Endothelial cell of umbilical vein (primary cell): ENCODE results near the gene CARS1. TPM values are rescaled to one million over a fixed set of nuclear protein-coding genes. Genes with fewer than 3 reads are reported as not detected.

Source experiments
- BruUV-seq: library from RNA; stranded (reverse); fragments of 400-500 nt; replicated peaks from 2 replicates; lab custom pipeline; 2021; lab: Mats Ljungman, UMichigan
- CTCF ChIA-PET: fragments of 300-600, 350-600 bp; sonication (Branson Sonifier 250); formaldehyde crosslinking; loops from one replicate; lab custom pipeline; 2021; ENCODE audit warnings: antibody characterized with exemption, inconsistent platforms; lab: Charles Lee
- POLR2A ChIA-PET: fragments of 300-600, 350-600 bp; sonication (Branson Sonifier 250); formaldehyde crosslinking; loops from one replicate; lab custom pipeline; 2021; ENCODE audit warnings: antibody characterized with exemption, inconsistent platforms; lab: Charles Lee
- DNase-seq: peaks from one replicate; pipeline ENCODE4 v3.0.0-alpha.2; 2011; ENCODE audit warnings: low read depth, low spot score
- FAIRE-seq: peaks from 2 replicates; lab custom pipeline; 2011; peaks lifted over from hg19 to GRCh38; lab: Jason Lieb, UNC
- H2AFZ ChIP-seq: 2 replicates; pipeline ENCODE4 v1.6.0; 2012; ENCODE audit warnings: low read depth, low read length, control low read depth, inconsistent platforms
- H3K27ac ChIP-seq: 2 replicates; pipeline ENCODE4 v1.5.1; 2011; ENCODE audit warnings: low read depth, mild to moderate bottlenecking, control low read depth, low read length, moderate library complexity; ENCODE audit not compliant: insufficient read depth
- H3K27me3 ChIP-seq, 2 experiments: 2 replicates each; pipeline versions ENCODE4 v1.6.0 to v1.6.1; 2011; ENCODE audit warnings: low read length in 2 of 2, mixed read lengths in 1 of 2; ENCODE audit not compliant: control insufficient read depth in 2 of 2, insufficient read depth in 2 of 2
- H3K36me3 ChIP-seq, 2 experiments: 2 replicates in 1 of 2; 3 replicates in 1 of 2; pipeline ENCODE4 v1.5.1; 2011; ENCODE audit warnings: low read length in 2 of 2, mild to moderate bottlenecking in 1 of 2, moderate library complexity in 1 of 2; ENCODE audit not compliant: control insufficient read depth in 2 of 2, insufficient read depth in 2 of 2; ENCODE audit errors: extremely low read depth in 1 of 2
- H3K4me1 ChIP-seq: 3 replicates; pipeline ENCODE4 v1.5.1; 2011; ENCODE audit warnings: mild to moderate bottlenecking, low read length; ENCODE audit not compliant: control insufficient read depth, insufficient read depth; ENCODE audit errors: extremely low read depth
- H3K4me2 ChIP-seq: 2 replicates; pipeline ENCODE4 v1.6.1; 2011; ENCODE audit warnings: low read length, control low read depth, mixed read lengths; ENCODE audit not compliant: insufficient read depth
- H3K4me3 ChIP-seq, 3 experiments: fragments of 200-600 bp in 1 of 3; sonication (generic), shearing (Covaris generic) in 1 of 3; replicated peaks in 1 of 3; 2 replicates each; pipeline ENCODE4 v1.5.1; 2011 to 2016; ENCODE audit warnings: control low read depth in 3 of 3, low read length in 3 of 3, mild to moderate bottlenecking in 2 of 3, inconsistent platforms in 1 of 3, low read depth in 1 of 3, moderate library complexity in 1 of 3; ENCODE audit not compliant: insufficient read depth in 1 of 3
- H3K79me2 ChIP-seq: 2 replicates; pipeline ENCODE4 v1.6.0; 2012; ENCODE audit warnings: low read length, inconsistent platforms; ENCODE audit not compliant: control insufficient read depth, insufficient read depth
- H3K9ac ChIP-seq: replicated peaks from 2 replicates; pipeline ENCODE3; 2011; ENCODE audit warnings: low read length, control low read depth; ENCODE audit not compliant: insufficient read depth; ENCODE audit errors: extremely low read depth
- H3K9me1 ChIP-seq: replicated peaks from 3 replicates; pipeline ENCODE4 v1.6.0; 2011; ENCODE audit warnings: mild to moderate bottlenecking, low read length; ENCODE audit not compliant: control insufficient read depth, insufficient read depth; ENCODE audit errors: extremely low read depth
- H3K9me3 ChIP-seq: replicated peaks from 2 replicates; pipeline ENCODE4 v1.5.1; 2012; ENCODE audit warnings: low read length, inconsistent platforms; ENCODE audit not compliant: control insufficient read depth, insufficient read depth
- H4K20me1 ChIP-seq: replicated peaks from 2 replicates; pipeline ENCODE3; 2011; ENCODE audit warnings: mild to moderate bottlenecking, low read length; ENCODE audit not compliant: control insufficient read depth, insufficient read depth; ENCODE audit errors: extremely low read depth
- CTCF ChIP-seq, 2 donors: IDR thresholded peaks; 1 replicate in 1 of 2; 2 replicates in 1 of 2; pipeline ENCODE4 v1.5.1; 2011; ENCODE audit warnings: low read length in 2 of 2, mild to moderate bottlenecking in 2 of 2, moderate library complexity in 2 of 2, control low read depth in 1 of 2, inconsistent platforms in 1 of 2, low read depth in 1 of 2; ENCODE audit not compliant: insufficient read depth in 1 of 2; ENCODE audit errors: extremely low read depth in 1 of 2
- EZH2 ChIP-seq: IDR thresholded peaks from 2 replicates; pipeline ENCODE4 v1.6.1; 2012; ENCODE audit warnings: borderline replicate concordance, low read depth, mild to moderate bottlenecking, moderate library complexity, low read length, inconsistent platforms; ENCODE audit not compliant: severe bottlenecking
- FOS ChIP-seq: IDR thresholded peaks from 2 replicates; pipeline ENCODE4 v1.6.1; 2011; ENCODE audit warnings: mild to moderate bottlenecking, low read length, moderate library complexity, borderline replicate concordance; ENCODE audit not compliant: insufficient read depth
- GATA2 ChIP-seq: IDR thresholded peaks from 2 replicates; pipeline ENCODE4 v1.7.0; 2011; ENCODE audit warnings: low read depth, mild to moderate bottlenecking, moderate library complexity, mixed read lengths, low read length; ENCODE audit not compliant: insufficient read length, insufficient read depth
- MYC ChIP-seq: IDR thresholded peaks from one replicate; pipeline ENCODE4 v1.6.1; 2011; ENCODE audit warnings: mild to moderate bottlenecking, low read depth, low read length
- POLR2AphosphoS5 ChIP-seq: IDR thresholded peaks from 2 replicates; pipeline ENCODE4 v1.6.1; 2012; ENCODE audit warnings: low read depth, mild to moderate bottlenecking, control low read depth, low read length, moderate library complexity; ENCODE audit not compliant: insufficient read depth
- dilution Hi-C: fragments of 300-500 bp; cut with MboI; formaldehyde crosslinking; loops from one replicate; pipeline ENCODE4 v1.15.0; 2019; ENCODE audit warnings: low sequenced_read_pairs; ENCODE audit not compliant: extremely low pct_ligation_motif_present
- intact Hi-C: fragments of 100-400 bp; cut with micrococcal nuclease; formaldehyde crosslinking; loops from one replicate; pipeline ENCODE4 v1.10.0; 2022
- polyA plus RNA-seq, 4 experiments: library from polyadenylated mRNA; depleted of rRNA in 3 of 4; stranded (reverse) in 3 of 4; unstranded in 1 of 4; fragments of >200 nt; gene quantifications; 2 replicates each; pipeline versions ENCODE4 v1.2.1 to v1.2.3, GENCODE V29; 2011 to 2012; ENCODE audit warnings: missing spikeins in 1 of 4
- total RNA-seq: library from RNA; stranded (reverse); gene quantifications from 2 replicates; pipeline ENCODE4 v1.2.3, GENCODE V29; 2021

The CARS1 gene
- total and polyA plus RNA-seq, 2 donors (not counting 3 experiments of a cell fraction or from before 2014, with no cell fraction given): 43.5 to 66.2 TPM

GRCh38 chr11:3077189-3077836, 20.1 kb upstream of the CARS1 start:
- H3K9me3 ChIP-seq: no peaks in the 10 kb centered on the region
- no peaks in the 10 kb centered on the region for H3K36me3 ChIP-seq
- FAIRE-seq (no peak), DNase-seq (no peak)
- no TSS peak for BruUV-seq
- H4K20me1 ChIP-seq: no peaks in the 10 kb centered on the region
- no peak overlapping the region for H3K4me2 ChIP-seq
- no peak overlapping the region for H3K4me3 ChIP-seq
- no peak overlapping the region for H3K27ac ChIP-seq
- no peaks in the 10 kb centered on the region for H3K9me1 ChIP-seq
- H3K79me2 ChIP-seq: no peaks in the 10 kb centered on the region
- H3K27me3 ChIP-seq: peaks cover 4% of the 10 kb centered on the region in 2 experiments
- ChIA-PET CTCF (interaction anchor here (1.4 kb wide), 1 partner anchor 14 kb away, joined by 6 read pairs; no protein-coding TSS in a partner anchor), POLR2A (no interaction called here)
- dilution Hi-C loops (no loop called here), intact Hi-C loops (no loop called here)
- no peak for TF ChIP-seq FOS
- no peak for TF ChIP-seq MYC
- TF ChIP-seq GATA2: no peak
- TF ChIP-seq CTCF (IDR thresholded peaks at IDR 0.05; ENCODE audit: extremely low read depth in 1 of 2, insufficient read depth in 1 of 2, low read depth in 1 of 2, low read length in 2 of 2): no peak
- TF ChIP-seq POLR2AphosphoS5: no peak
- TF ChIP-seq EZH2: no peak
- no peak overlapping the region for H2AFZ ChIP-seq
- no peak overlapping the region for H3K9ac ChIP-seq
- no peaks in the 10 kb centered on the region for H3K4me1 ChIP-seq
